GM12878 (cell line): ENCODE measurements around the gene CSTPP1.
"Not testable (repeated sequence)": the region's sequence is repeated elsewhere in the genome, so short reads cannot be mapped to it uniquely, and the experiment has no call there.

Source experiments
- CTCF ChIP-seq, 3 experiments: IDR thresholded peaks in 2 of 3; conservative IDR thresholded peaks in 1 of 3; 2 replicates each; pipeline ENCODE4 v1.5.1; 2011; ENCODE audit warnings: low read depth in 3 of 3, low read length in 3 of 3, mild to moderate bottlenecking in 3 of 3, control low read depth in 2 of 3, moderate library complexity in 2 of 3, inconsistent platforms in 1 of 3, mixed read lengths in 1 of 3; ENCODE audit not compliant: control insufficient read depth in 2 of 3, insufficient read depth in 1 of 3; ENCODE audit errors: extremely low read depth in 1 of 3
- HDAC2 ChIP-seq: fragments of 200-600 bp; sonication (generic); IDR thresholded peaks from 2 replicates; pipeline ENCODE4 v1.6.1; 2017
- NFYA ChIP-seq: IDR thresholded peaks from 2 replicates; pipeline ENCODE4 v1.6.1; 2011; ENCODE audit warnings: low read depth, mild to moderate bottlenecking, low read length, improper control_type of control experiment, borderline replicate concordance

- TF ChIP-seq CTCF (IDR thresholded peaks at IDR 0.05 in 2 of 3, conservative IDR thresholded peaks at IDR 0.05 in 1 of 3; ENCODE audit: control insufficient read depth in 2 of 3, extremely low read depth in 1 of 3, insufficient read depth in 1 of 3, low read depth in 3 of 3, low read length in 3 of 3); HDAC2; NFYA: not testable (repeated sequence)
Measured at GRCh38 chr11:46961886-46962285, 25.3 kb downstream of the CSTPP1 start.
